Tibial artery (tissue), 4 donors: ENCODE data around the gene CACNA2D1.

Source experiments
- DNase-seq, 2 donors: peaks; one replicate each; pipeline ENCODE4 v3.0.0-alpha.2; 2019
- H3K27ac ChIP-seq, 2 donors: fragments of 200-600 bp; sonication (generic) in 1 of 2; 1 replicate in 1 of 2; 2 replicates in 1 of 2; pipeline ENCODE4 v1.5.1; 2018 to 2019; ENCODE audit warnings: mild to moderate bottlenecking in 1 of 2
- H3K27me3 ChIP-seq, 2 donors: fragments of 200-600 bp; sonication (generic) in 1 of 2; one replicate each; pipeline versions ENCODE4 v1.5.1 to v1.6.0; 2016 to 2019
- H3K36me3 ChIP-seq, 3 donors: fragments of 200-600 bp; sonication (generic) in 2 of 3; one replicate each; pipeline ENCODE4 v1.5.1; 2016 to 2019; ENCODE audit warnings: mild to moderate bottlenecking in 2 of 3
- H3K4me1 ChIP-seq, 4 donors: fragments of 200-600 bp; sonication (generic) in 2 of 4; 1 replicate in 3 of 4; 2 replicates in 1 of 4; pipeline ENCODE4 v1.5.1; 2016 to 2019
- H3K4me3 ChIP-seq, 2 donors: fragments of 200-600 bp; sonication (generic) in 1 of 2; 1 replicate in 1 of 2; 2 replicates in 1 of 2; pipeline ENCODE4 v1.5.1; 2018 to 2019; ENCODE audit warnings: mild to moderate bottlenecking in 2 of 2
- H3K9me3 ChIP-seq, 3 donors: fragments of 200-600 bp; sonication (generic) in 1 of 3; one replicate each; pipeline ENCODE4 v1.5.1; 2016 to 2019
- CTCF ChIP-seq, 2 experiments: fragments of 200-600 bp in 1 of 2; fragments of 450-650 bp in 1 of 2; IDR thresholded peaks; one replicate each; pipeline ENCODE4 v1.5.1; 2017 to 2019; ENCODE audit warnings: antibody characterized with exemption in 2 of 2, mild to moderate bottlenecking in 1 of 2, moderate library complexity in 1 of 2
- intact Hi-C: fragments of 100-400 bp; cut with DNase I; formaldehyde crosslinking; loops from one replicate; pipeline ENCODE4 v1.15.0; 2023; ENCODE audit warnings: low total_unique reads

CACNA2D1 gene

GRCh38 chr7:81932936-81933335 lies 510.6 kb downstream of the CACNA2D1 start:
- Histone ChIP-seq H3K9me3 (no peaks in the 10 kb centered on the region), H3K4me1 (no peaks in the 10 kb centered on the region), H3K27me3 (no peaks in the 10 kb centered on the region), H3K36me3 (no peaks in the 10 kb centered on the region), H3K27ac (no peak overlapping the region), H3K4me3 (no peak overlapping the region)
- no peak for TF ChIP-seq CTCF (IDR thresholded peaks at IDR 0.05)
- no peak for DNase-seq
- intact Hi-C loops, result no loop called here

GRCh38 chr7:81929386-81929785 lies 514.2 kb downstream of the CACNA2D1 start:
- Histone ChIP-seq H3K4me1 (no peaks in the 10 kb centered on the region), H3K9me3 (no peaks in the 10 kb centered on the region), H3K4me3 (no peak overlapping the region), H3K27me3 (no peaks in the 10 kb centered on the region), H3K27ac (no peak overlapping the region), H3K36me3 (no peaks in the 10 kb centered on the region)
- DNase-seq, result no peak
- intact Hi-C loops, result no loop called here
- no peak for TF ChIP-seq CTCF (IDR thresholded peaks at IDR 0.05)

- intact Hi-C loops, result no loop called here
- no peak for TF ChIP-seq CTCF (IDR thresholded peaks at IDR 0.05)
- Histone ChIP-seq H3K4me3 (no peak overlapping the region), H3K4me1 (no peaks in the 10 kb centered on the region), H3K27ac (no peak overlapping the region), H3K9me3 (no peaks in the 10 kb centered on the region), H3K27me3 (no peaks in the 10 kb centered on the region), H3K36me3 (no peaks in the 10 kb centered on the region)
- DNase-seq, result no peak
Observed at GRCh38 chr7:81926154-81926553, 517.4 kb downstream of the CACNA2D1 start.

GRCh38 chr7:81925530-81925929 lies 518.0 kb downstream of the CACNA2D1 start:
- H3K4me1 ChIP-seq, result no peaks in the 10 kb centered on the region
- no peak overlapping the region for H3K4me3 ChIP-seq
- intact Hi-C loops, result no loop called here
- H3K27me3 ChIP-seq, result no peaks in the 10 kb centered on the region
- DNase-seq, result no peak
- TF ChIP-seq CTCF (IDR thresholded peaks at IDR 0.05), result no peak
- H3K9me3 ChIP-seq, result no peaks in the 10 kb centered on the region
- H3K27ac ChIP-seq, result no peak overlapping the region
- no peaks in the 10 kb centered on the region for H3K36me3 ChIP-seq

- intact Hi-C loops, result no loop called here
- DNase-seq, result no peak
- Histone ChIP-seq H3K9me3 (no peaks in the 10 kb centered on the region), H3K4me1 (no peaks in the 10 kb centered on the region), H3K27me3 (no peaks in the 10 kb centered on the region), H3K4me3 (no peak overlapping the region), H3K27ac (no peak overlapping the region), H3K36me3 (no peaks in the 10 kb centered on the region)
- TF ChIP-seq CTCF (IDR thresholded peaks at IDR 0.05), result no peak
Observed at GRCh38 chr7:81924494-81924893, 519.1 kb downstream of the CACNA2D1 start.

GRCh38 chr7:81919494-81919893 lies 524.1 kb downstream of the CACNA2D1 start:
- intact Hi-C loops, result no loop called here
- TF ChIP-seq CTCF (IDR thresholded peaks at IDR 0.05), result no peak
- H3K36me3 ChIP-seq, result no peaks in the 10 kb centered on the region
- H3K4me1 ChIP-seq, result no peaks in the 10 kb centered on the region
- no peak overlapping the region for H3K4me3 ChIP-seq
- H3K9me3 ChIP-seq, result peaks cover 0 to 14% (median 1%) of the 10 kb centered on the region in 3 donors
- no peak for DNase-seq
- H3K27ac ChIP-seq, result no peak overlapping the region
- H3K27me3 ChIP-seq, result no peaks in the 10 kb centered on the region
